IMR-90 (cell line): ENCODE results near the gene IL31RA. TPM values are rescaled to one million over a fixed set of nuclear protein-coding genes. Genes with fewer than 3 reads are reported as not detected.

Experiments
- ATAC-seq: fragments of 200-7000 bp; cut with Tn5 transposase; 2 replicates; pipeline ENCODE4 v1.9.1; 2020; ENCODE audit warnings: low read depth, mild to moderate bottlenecking, moderate library complexity
- BruUV-seq: library from RNA; stranded (reverse); fragments of 400-500 nt; replicated peaks from 2 replicates; lab custom pipeline; 2021; lab: Mats Ljungman, UMichigan
- CTCF ChIA-PET: fragments of 300-600 bp; formaldehyde crosslinking; extraction: SDS; loops from one replicate; lab custom pipeline; 2021; ENCODE audit warnings: antibody characterized with exemption; lab: Yijun Ruan, JAX
- POLR2A ChIA-PET: fragments of 300-600 bp; sonication (Branson Sonifier 250); formaldehyde crosslinking; loops from one replicate; lab custom pipeline; 2022; ENCODE audit warnings: antibody characterized with exemption; ENCODE audit not compliant: unreplicated experiment; lab: Charles Lee
- DNase-seq: peaks from one replicate; pipeline ENCODE4 v3.0.0; 2013
- H2AFZ ChIP-seq: replicated peaks from 2 replicates; pipeline ENCODE3; 2013; ENCODE audit warnings: low read length, mild to moderate bottlenecking; ENCODE audit not compliant: poor library complexity
- H2AK5ac ChIP-seq: 2 replicates; pipeline ENCODE4 v1.6.1; 2013; ENCODE audit warnings: low read depth, low read length, inconsistent platforms
- H2AK9ac ChIP-seq: replicated peaks from 2 replicates; pipeline ENCODE3; 2013; ENCODE audit warnings: mild to moderate bottlenecking, low read depth, low read length, moderate library complexity; ENCODE audit not compliant: poor library complexity
- H2BK120ac ChIP-seq: 2 replicates; pipeline ENCODE4 v1.6.1; 2013; ENCODE audit warnings: low read depth, low read length, inconsistent platforms
- H2BK15ac ChIP-seq: 3 replicates; pipeline ENCODE4 v1.6.1; 2013; ENCODE audit warnings: low read depth, low read length, inconsistent platforms
- H2BK20ac ChIP-seq: 2 replicates; pipeline ENCODE4 v1.6.1; 2013; ENCODE audit warnings: low read depth, mild to moderate bottlenecking, inconsistent platforms, low read length, moderate library complexity
- H2BK5ac ChIP-seq: 2 replicates; pipeline ENCODE4 v1.6.1; 2013; ENCODE audit warnings: mild to moderate bottlenecking, low read depth, low read length, inconsistent platforms; ENCODE audit not compliant: poor library complexity, severe bottlenecking
- H3K14ac ChIP-seq: replicated peaks from 2 replicates; pipeline ENCODE4 v1.6.1; 2013; ENCODE audit warnings: low read depth, low read length, inconsistent platforms
- H3K18ac ChIP-seq: 2 replicates; pipeline ENCODE4 v1.6.1; 2013; ENCODE audit warnings: low read depth, low read length, control low read depth
- H3K23ac ChIP-seq: 2 replicates; pipeline ENCODE4 v1.6.1; 2013; ENCODE audit warnings: low read depth, low read length, inconsistent platforms
- H3K27ac ChIP-seq: 2 replicates; pipeline ENCODE4 v1.5.1; 2013; ENCODE audit warnings: mild to moderate bottlenecking, control low read depth, low read length; ENCODE audit not compliant: insufficient read depth
- H3K27me3 ChIP-seq: 2 replicates; pipeline ENCODE4 v1.6.1; 2013; ENCODE audit warnings: low read length; ENCODE audit not compliant: control insufficient read depth, insufficient read depth
- H3K36me3 ChIP-seq: 2 replicates; pipeline ENCODE4 v1.6.1; 2013; ENCODE audit warnings: low read length, mixed read lengths; ENCODE audit not compliant: control insufficient read depth, insufficient read depth
- H3K4ac ChIP-seq: 2 replicates; pipeline ENCODE4 v1.6.1; 2013; ENCODE audit warnings: low read depth, low read length, inconsistent platforms
- H3K4me1 ChIP-seq: 2 replicates; pipeline ENCODE4 v1.6.1; 2013; ENCODE audit warnings: low read length, mixed read lengths; ENCODE audit not compliant: control insufficient read depth, insufficient read depth
- H3K4me2 ChIP-seq: 2 replicates; pipeline ENCODE4 v1.6.1; 2013; ENCODE audit warnings: low read depth, mild to moderate bottlenecking, control low read depth, low read length, moderate library complexity
- H3K4me3 ChIP-seq: 2 replicates; pipeline ENCODE4 v1.5.1; 2013; ENCODE audit warnings: low read depth, mild to moderate bottlenecking, control low read depth, low read length, moderate library complexity; ENCODE audit not compliant: insufficient read depth
- H3K56ac ChIP-seq: 2 replicates; pipeline ENCODE4 v1.6.1; 2013; ENCODE audit warnings: low read length, inconsistent platforms; ENCODE audit not compliant: insufficient read depth; ENCODE audit errors: extremely low read depth
- H3K79me1 ChIP-seq, 2 experiments: 2 replicates each; pipeline ENCODE4 v1.6.1; 2013; ENCODE audit warnings: low read length in 2 of 2, inconsistent platforms in 1 of 2, low read depth in 1 of 2
- H3K9ac ChIP-seq: 2 replicates; pipeline ENCODE4 v1.6.1; 2013; ENCODE audit warnings: low read depth, low read length, control low read depth
- H3K9me1 ChIP-seq: 2 replicates; pipeline ENCODE4 v1.6.1; 2013; ENCODE audit warnings: low read length, inconsistent platforms; ENCODE audit not compliant: insufficient read depth
- H3K9me3 ChIP-seq: 2 replicates; pipeline ENCODE4 v1.6.1; 2013; ENCODE audit warnings: low read length; ENCODE audit not compliant: control insufficient read depth, insufficient read depth
- H4K20me1 ChIP-seq: 2 replicates; pipeline ENCODE4 v1.6.1; 2013; ENCODE audit warnings: low read length, inconsistent platforms; ENCODE audit not compliant: insufficient read depth
- H4K5ac ChIP-seq: 2 replicates; pipeline ENCODE4 v1.6.1; 2013; ENCODE audit warnings: mild to moderate bottlenecking, low read depth, low read length, control low read depth
- H4K8ac ChIP-seq, 2 experiments: 2 replicates each; pipeline ENCODE4 v1.6.1; 2013; ENCODE audit warnings: low read depth in 2 of 2, low read length in 2 of 2, control low read depth in 1 of 2, inconsistent platforms in 1 of 2
- H4K91ac ChIP-seq: 2 replicates; pipeline ENCODE4 v1.6.1; 2013; ENCODE audit warnings: low read depth, low read length, inconsistent platforms; ENCODE audit not compliant: insufficient read depth
- BHLHE40 ChIP-seq: fragments of 150-350 bp; IDR thresholded peaks from 2 replicates; pipeline ENCODE4 v1.6.1; 2016; ENCODE audit warnings: mild to moderate bottlenecking, low read depth, low read length
- CEBPB ChIP-seq: IDR thresholded peaks from 2 replicates; pipeline ENCODE4 v1.6.1; 2012; ENCODE audit warnings: low read depth, low read length, improper control_type of control experiment
- CHD1 ChIP-seq: IDR thresholded peaks from 2 replicates; pipeline ENCODE4 v1.6.1; 2012; ENCODE audit warnings: low read depth, low read length, improper control_type of control experiment
- FOS ChIP-seq: fragments of 150-350 bp; IDR thresholded peaks from 2 replicates; pipeline ENCODE4 v1.6.1; 2016; ENCODE audit warnings: low read depth, low read length
- MAFK ChIP-seq: IDR thresholded peaks from 2 replicates; pipeline ENCODE4 v1.6.1; 2012; ENCODE audit warnings: low read depth, low read length, improper control_type of control experiment
- MAZ ChIP-seq: IDR thresholded peaks from 2 replicates; pipeline ENCODE4 v1.6.1; 2012; ENCODE audit warnings: low read depth, mild to moderate bottlenecking, low read length, improper control_type of control experiment, moderate library complexity, borderline replicate concordance
- MXI1 ChIP-seq: IDR thresholded peaks from 2 replicates; pipeline ENCODE4 v1.6.1; 2012; ENCODE audit warnings: low read depth, mild to moderate bottlenecking, low read length, moderate library complexity, borderline replicate concordance
- NFE2L2 ChIP-seq: fragments of 150-350 bp; IDR thresholded peaks from 2 replicates; pipeline ENCODE4 v1.6.1; 2016; ENCODE audit warnings: low read depth, mild to moderate bottlenecking, low read length
- POLR2A ChIP-seq: IDR thresholded peaks from 2 replicates; pipeline ENCODE4 v1.6.1; 2012; ENCODE audit warnings: mild to moderate bottlenecking, low read depth, low read length
- RAD21 ChIP-seq: IDR thresholded peaks from 2 replicates; pipeline ENCODE4 v1.6.1; 2012; ENCODE audit warnings: low read length, improper control_type of control experiment
- RCOR1 ChIP-seq: IDR thresholded peaks from 2 replicates; pipeline ENCODE4 v1.6.1; 2012; ENCODE audit warnings: mild to moderate bottlenecking, low read length, improper control_type of control experiment; ENCODE audit not compliant: insufficient replicate concordance
- RFX5 ChIP-seq: IDR thresholded peaks from 2 replicates; pipeline ENCODE4 v1.8.0; 2012; ENCODE audit warnings: low read depth, mild to moderate bottlenecking, low read length, moderate library complexity
- SMC3 ChIP-seq: fragments of 150-350 bp; IDR thresholded peaks from 2 replicates; pipeline ENCODE4 v1.6.1; 2016; ENCODE audit warnings: low read depth, mild to moderate bottlenecking, antibody characterized with exemption, low read length, moderate library complexity
- WGBS, 2 experiments: methylation state at CpG; one replicate each; pipeline versions ENCODE4 v1.1.5 to v1.1.7; 2013; ENCODE audit warnings: missing lambda C conversion rate in 2 of 2; ENCODE audit not compliant: insufficient read length in 1 of 2; ENCODE audit errors: extremely low coverage in 2 of 2; 5-methylcytosine and 5-hydroxymethylcytosine counted together
- dilution Hi-C: fragments of 300-500 bp; cut with HindIII; formaldehyde crosslinking; loops from one replicate; pipeline ENCODE4 v1.14.3; 2018; ENCODE audit warnings: low sequenced_read_pairs; ENCODE audit not compliant: unreplicated experiment
- in situ Hi-C: fragments of 300-500 bp; cut with MboI; formaldehyde crosslinking; loops from 3 replicates; pipeline ENCODE4 v1.14.3; 2019; ENCODE audit warnings: low sequenced_read_pairs, inconsistent platforms, mixed read lengths
- intact Hi-C: fragments of 100-400 bp; cut with micrococcal nuclease; formaldehyde crosslinking; loops from 2 replicates; pipeline ENCODE4 v1.10.0; 2022
- polyA plus RNA-seq, 3 experiments: library from polyadenylated mRNA; depleted of rRNA; stranded (reverse); fragments of >200 nt; gene quantifications; 2 replicates each; pipeline ENCODE4 v1.2.3, GENCODE V29; 2012; ENCODE audit warnings: low replicate concordance in 1 of 3
- total RNA-seq: library from RNA; depleted of rRNA; stranded (reverse); fragments of >200 nt; gene quantifications from 2 replicates; pipeline ENCODE4 v1.2.3, GENCODE V29; 2012
- TF ChIP-seq, protein P1 (sequence below): fragments of 150-350 bp; IDR thresholded peaks from 2 replicates; pipeline ENCODE4 v1.6.1; 2016; ENCODE audit warnings: low read depth, mild to moderate bottlenecking, low read length, moderate library complexity, borderline replicate concordance
- TF ChIP-seq, protein P2 (sequence below): fragments of 150-350 bp; IDR thresholded peaks from 2 replicates; pipeline ENCODE4 v1.6.1; 2017; ENCODE audit warnings: mild to moderate bottlenecking, antibody characterized with exemption, low read length, low read depth
- TF ChIP-seq, protein P3 (sequence below): conservative IDR thresholded peaks from 2 replicates; pipeline ENCODE4 v1.5.1; 2012; ENCODE audit warnings: mild to moderate bottlenecking, low read depth, low read length, improper control_type of control experiment

IL31RA gene
- total and polyA plus RNA-seq, 2 of the 4 experiments (the other 2 are of a cell fraction): 0.39 to 0.90 TPM

DNA sequence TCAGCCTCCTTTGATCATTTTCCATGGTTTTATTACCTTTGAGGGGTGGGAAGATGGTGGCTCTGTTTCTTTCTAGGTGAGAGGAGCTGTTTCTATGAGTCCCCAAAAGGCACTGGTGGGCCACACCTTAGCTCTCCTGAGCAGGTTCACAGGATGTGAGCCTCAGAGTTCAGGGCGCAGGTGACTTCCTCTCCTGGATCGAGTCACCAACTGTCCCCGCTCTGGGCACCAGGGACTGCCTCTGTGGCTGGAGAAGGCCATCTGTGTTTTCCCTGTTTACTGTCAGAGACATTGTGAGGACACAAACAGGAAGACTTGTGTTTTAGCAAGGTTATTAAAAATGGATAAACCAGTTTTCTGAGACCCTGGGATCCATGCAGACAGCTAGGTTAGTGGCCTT is 68.5 kb downstream of the IL31RA start:
- H3K4me3 ChIP-seq: no peak overlapping the region
- H3K27ac ChIP-seq: no peak overlapping the region
- no peaks in the 10 kb centered on the region for H3K36me3 ChIP-seq
- H3K18ac ChIP-seq: no peak overlapping the region
- no peak overlapping the region for H4K5ac ChIP-seq
- H2BK5ac ChIP-seq: no peak overlapping the region
- no peak for TF ChIP-seq RFX5
- TF ChIP-seq MAFK: no peak
- TF ChIP-seq, protein P1, sequence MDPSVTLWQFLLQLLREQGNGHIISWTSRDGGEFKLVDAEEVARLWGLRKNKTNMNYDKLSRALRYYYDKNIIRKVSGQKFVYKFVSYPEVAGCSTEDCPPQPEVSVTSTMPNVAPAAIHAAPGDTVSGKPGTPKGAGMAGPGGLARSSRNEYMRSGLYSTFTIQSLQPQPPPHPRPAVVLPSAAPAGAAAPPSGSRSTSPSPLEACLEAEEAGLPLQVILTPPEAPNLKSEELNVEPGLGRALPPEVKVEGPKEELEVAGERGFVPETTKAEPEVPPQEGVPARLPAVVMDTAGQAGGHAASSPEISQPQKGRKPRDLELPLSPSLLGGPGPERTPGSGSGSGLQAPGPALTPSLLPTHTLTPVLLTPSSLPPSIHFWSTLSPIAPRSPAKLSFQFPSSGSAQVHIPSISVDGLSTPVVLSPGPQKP: no peak
- TF ChIP-seq CHD1: no peak
- TF ChIP-seq RAD21: no peak
- TF ChIP-seq MAZ: no peak
- no peak for TF ChIP-seq POLR2A
- no peak for TF ChIP-seq CEBPB
- no peak for TF ChIP-seq MXI1
- TF ChIP-seq FOS: no peak
- TF ChIP-seq NFE2L2: no peak
- TF ChIP-seq, protein P2, sequence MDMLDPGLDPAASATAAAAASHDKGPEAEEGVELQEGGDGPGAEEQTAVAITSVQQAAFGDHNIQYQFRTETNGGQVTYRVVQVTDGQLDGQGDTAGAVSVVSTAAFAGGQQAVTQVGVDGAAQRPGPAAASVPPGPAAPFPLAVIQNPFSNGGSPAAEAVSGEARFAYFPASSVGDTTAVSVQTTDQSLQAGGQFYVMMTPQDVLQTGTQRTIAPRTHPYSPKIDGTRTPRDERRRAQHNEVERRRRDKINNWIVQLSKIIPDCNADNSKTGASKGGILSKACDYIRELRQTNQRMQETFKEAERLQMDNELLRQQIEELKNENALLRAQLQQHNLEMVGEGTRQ: no peak
- no peak for TF ChIP-seq BHLHE40
- no peak for TF ChIP-seq RCOR1
- TF ChIP-seq, protein P3, sequence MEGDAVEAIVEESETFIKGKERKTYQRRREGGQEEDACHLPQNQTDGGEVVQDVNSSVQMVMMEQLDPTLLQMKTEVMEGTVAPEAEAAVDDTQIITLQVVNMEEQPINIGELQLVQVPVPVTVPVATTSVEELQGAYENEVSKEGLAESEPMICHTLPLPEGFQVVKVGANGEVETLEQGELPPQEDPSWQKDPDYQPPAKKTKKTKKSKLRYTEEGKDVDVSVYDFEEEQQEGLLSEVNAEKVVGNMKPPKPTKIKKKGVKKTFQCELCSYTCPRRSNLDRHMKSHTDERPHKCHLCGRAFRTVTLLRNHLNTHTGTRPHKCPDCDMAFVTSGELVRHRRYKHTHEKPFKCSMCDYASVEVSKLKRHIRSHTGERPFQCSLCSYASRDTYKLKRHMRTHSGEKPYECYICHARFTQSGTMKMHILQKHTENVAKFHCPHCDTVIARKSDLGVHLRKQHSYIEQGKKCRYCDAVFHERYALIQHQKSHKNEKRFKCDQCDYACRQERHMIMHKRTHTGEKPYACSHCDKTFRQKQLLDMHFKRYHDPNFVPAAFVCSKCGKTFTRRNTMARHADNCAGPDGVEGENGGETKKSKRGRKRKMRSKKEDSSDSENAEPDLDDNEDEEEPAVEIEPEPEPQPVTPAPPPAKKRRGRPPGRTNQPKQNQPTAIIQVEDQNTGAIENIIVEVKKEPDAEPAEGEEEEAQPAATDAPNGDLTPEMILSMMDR: no peak
- no peak for TF ChIP-seq SMC3
- H3K4me2 ChIP-seq: no peak overlapping the region
- no peak overlapping the region for H3K9ac ChIP-seq
- WGBS, 2 experiments: no CpG with 5 or more reads among the region's 3 CpGs
- H4K20me1 ChIP-seq: no peaks in the 10 kb centered on the region
- no peak overlapping the region for H2BK120ac ChIP-seq
- no peak overlapping the region for H4K91ac ChIP-seq
- peaks cover 2% of the 10 kb centered on the region; the same call in 1 of the 2 replicates for H3K4me1 ChIP-seq
- ChIA-PET POLR2A (no interaction called here), CTCF (interaction anchor here (1.2 kb wide), 1 partner anchor 11 kb away, joined by 3 read pairs; no protein-coding TSS in a partner anchor)
- no peak overlapping the region for H2AK5ac ChIP-seq
- DNase-seq (no peak), ATAC-seq (no peak)
- no peaks in the 10 kb centered on the region for H3K27me3 ChIP-seq
- in situ Hi-C loops (loop anchor here (25.0 kb wide), 1 partner anchor 582 kb away; no protein-coding TSS in a partner anchor), dilution Hi-C loops (no loop called here), intact Hi-C loops (loop anchor here (5.0 to 10.0 kb wide), 3 partner anchors 207 to 585 kb away; partner anchors contain the start of gene SLC38A9)
- H2BK20ac ChIP-seq: no peak overlapping the region
- no peaks in the 10 kb centered on the region for H3K9me1 ChIP-seq
- no peak overlapping the region for H3K4ac ChIP-seq
- H2AFZ ChIP-seq: no peak overlapping the region
- H2AK9ac ChIP-seq: no peak overlapping the region
- H4K8ac ChIP-seq: no peak overlapping the region
- H3K14ac ChIP-seq: no peak overlapping the region
- H3K79me1 ChIP-seq: no peaks in the 10 kb centered on the region
- no peaks in the 10 kb centered on the region for H3K9me3 ChIP-seq
- H3K56ac ChIP-seq: no peak overlapping the region
- no peak overlapping the region for H2BK15ac ChIP-seq
- no peak overlapping the region for H3K23ac ChIP-seq
- BruUV-seq: no TSS peak
